Measurements from ENCODE around the gene ARHGAP18.

Gene ARHGAP18

GRCh38 chr6:129641344-129641743, 68.6 kb downstream of the ARHGAP18 start:
- no peak overlapping the region for H3K4me2 ChIP-seq (ENCODE audit: low read depth, low read length)
- H3K4me3 ChIP-seq (ENCODE audit: low read length), result no peak overlapping the region
- H3K9me3 ChIP-seq (replicated peaks; ENCODE audit: insufficient read depth, low read length), result no peaks in the 10 kb centered on the region
- no peak overlapping the region for H2AFZ ChIP-seq (ENCODE audit: low read length)
- no peak overlapping the region for H3K27ac ChIP-seq (ENCODE audit: low read length)
- 0 out of 2 replicates have a peak, but pooled peaks cover 7% of the 10 kb centered on the region for H3K36me3 ChIP-seq (replicated peaks; ENCODE audit: insufficient read depth, low read length)
- H3K9me2 ChIP-seq (replicated peaks; ENCODE audit: insufficient read depth, low read length), result no peaks in the 10 kb centered on the region
- no peak for DNase-seq
- no peaks in the 10 kb centered on the region for H3K27me3 ChIP-seq (replicated peaks; ENCODE audit: insufficient read depth, low read length)
- H3K9ac ChIP-seq (ENCODE audit: low read length), result no peak overlapping the region
- H4K20me1 ChIP-seq (ENCODE audit: insufficient read depth, low read length), result no peaks in the 10 kb centered on the region
- H3K4me1 ChIP-seq (ENCODE audit: low read length), result 0 out of 2 replicates have a peak, but pooled peaks cover 7% of the 10 kb centered on the region
- peaks cover 18% of the 10 kb centered on the region for H3K79me2 ChIP-seq (ENCODE audit: low read length)
- H3F3A ChIP-seq (ENCODE audit: insufficient read depth, low read length), result no peaks in the 10 kb centered on the region
- TF ChIP-seq EZH2phosphoT487 (IDR thresholded peaks at IDR 0.05; ENCODE audit: low read length) (no peak), EZH2 (optimal IDR thresholded peaks at IDR 0.05; ENCODE audit: low read depth, low read length) (no peak), CTCF (IDR thresholded peaks at IDR 0.05; ENCODE audit: low read length) (no peak)

- TF ChIP-seq EZH2phosphoT487 (IDR thresholded peaks at IDR 0.05; ENCODE audit: low read length) (no peak), EZH2 (optimal IDR thresholded peaks at IDR 0.05; ENCODE audit: low read depth, low read length) (no peak), CTCF (IDR thresholded peaks at IDR 0.05; ENCODE audit: low read length) (no peak)
- Histone ChIP-seq H3K4me2 (ENCODE audit: low read depth, low read length) (no peak overlapping the region), H3K27ac (ENCODE audit: low read length) (no peak overlapping the region), H4K20me1 (ENCODE audit: insufficient read depth, low read length) (no peaks in the 10 kb centered on the region), H3K9ac (ENCODE audit: low read length) (no peak overlapping the region), H3K79me2 (ENCODE audit: low read length) (0 out of 2 replicates have a peak, but pooled peaks cover 8% of the 10 kb centered on the region), H3K9me3 (replicated peaks; ENCODE audit: insufficient read depth, low read length) (no peaks in the 10 kb centered on the region), H3K9me2 (replicated peaks; ENCODE audit: insufficient read depth, low read length) (no peaks in the 10 kb centered on the region), H3F3A (ENCODE audit: insufficient read depth, low read length) (no peaks in the 10 kb centered on the region), H2AFZ (ENCODE audit: low read length) (no peak overlapping the region), H3K27me3 (replicated peaks; ENCODE audit: insufficient read depth, low read length) (no peaks in the 10 kb centered on the region), H3K4me3 (ENCODE audit: low read length) (no peak overlapping the region), H3K4me1 (ENCODE audit: low read length) (peaks cover 23% of the 10 kb centered on the region), H3K36me3 (replicated peaks; ENCODE audit: insufficient read depth, low read length) (0 out of 2 replicates have a peak, but pooled peaks cover 7% of the 10 kb centered on the region)
- no peak for DNase-seq
Observed at GRCh38 chr6:129638686-129639085, 71.3 kb downstream of the ARHGAP18 start.

- Histone ChIP-seq H3K4me3 (ENCODE audit: low read length) (no peak overlapping the region), H3F3A (ENCODE audit: insufficient read depth, low read length) (no peaks in the 10 kb centered on the region), H3K36me3 (replicated peaks; ENCODE audit: insufficient read depth, low read length) (0 out of 2 replicates have a peak, but pooled peaks cover 7% of the 10 kb centered on the region), H3K27me3 (replicated peaks; ENCODE audit: insufficient read depth, low read length) (no peaks in the 10 kb centered on the region), H3K4me1 (ENCODE audit: low read length) (peaks cover 25% of the 10 kb centered on the region), H3K9me3 (replicated peaks; ENCODE audit: insufficient read depth, low read length) (no peaks in the 10 kb centered on the region), H2AFZ (ENCODE audit: low read length) (no peak overlapping the region), H4K20me1 (ENCODE audit: insufficient read depth, low read length) (no peaks in the 10 kb centered on the region), H3K9me2 (replicated peaks; ENCODE audit: insufficient read depth, low read length) (no peaks in the 10 kb centered on the region), H3K79me2 (ENCODE audit: low read length) (0 out of 2 replicates have a peak, but pooled peaks cover 11% of the 10 kb centered on the region), H3K9ac (ENCODE audit: low read length) (no peak overlapping the region), H3K4me2 (ENCODE audit: low read depth, low read length) (no peak overlapping the region), H3K27ac (ENCODE audit: low read length) (no peak overlapping the region)
- no peak for TF ChIP-seq EZH2 (optimal IDR thresholded peaks at IDR 0.05; ENCODE audit: low read depth, low read length)
- no peak for TF ChIP-seq CTCF (IDR thresholded peaks at IDR 0.05; ENCODE audit: low read length)
- DNase-seq, result no peak
Observed at GRCh38 chr6:129638055-129638684, 71.8 kb downstream of the ARHGAP18 start.
